ENCODE measurements around the gene TMEM132E. TPM values are rescaled to one million over a fixed set of nuclear protein-coding genes. Genes with fewer than 3 reads are reported as not detected.

TMEM132E gene
- total RNA-seq, 1 donor from 2014 or later = 3.6 TPM

- peaks cover 22% of the 10 kb centered on the region for H3K4me1 Mint-ChIP-seq
- H3K27ac Mint-ChIP-seq (ENCODE audit: unreplicated experiment) = no peak overlapping the region
- peak overlapping the region; percentile 92 for H3K4me3 Mint-ChIP-seq
- no peaks in the 10 kb centered on the region for H3K36me3 Mint-ChIP-seq (ENCODE audit: low read depth)
- TF ChIP-seq, protein P1, sequence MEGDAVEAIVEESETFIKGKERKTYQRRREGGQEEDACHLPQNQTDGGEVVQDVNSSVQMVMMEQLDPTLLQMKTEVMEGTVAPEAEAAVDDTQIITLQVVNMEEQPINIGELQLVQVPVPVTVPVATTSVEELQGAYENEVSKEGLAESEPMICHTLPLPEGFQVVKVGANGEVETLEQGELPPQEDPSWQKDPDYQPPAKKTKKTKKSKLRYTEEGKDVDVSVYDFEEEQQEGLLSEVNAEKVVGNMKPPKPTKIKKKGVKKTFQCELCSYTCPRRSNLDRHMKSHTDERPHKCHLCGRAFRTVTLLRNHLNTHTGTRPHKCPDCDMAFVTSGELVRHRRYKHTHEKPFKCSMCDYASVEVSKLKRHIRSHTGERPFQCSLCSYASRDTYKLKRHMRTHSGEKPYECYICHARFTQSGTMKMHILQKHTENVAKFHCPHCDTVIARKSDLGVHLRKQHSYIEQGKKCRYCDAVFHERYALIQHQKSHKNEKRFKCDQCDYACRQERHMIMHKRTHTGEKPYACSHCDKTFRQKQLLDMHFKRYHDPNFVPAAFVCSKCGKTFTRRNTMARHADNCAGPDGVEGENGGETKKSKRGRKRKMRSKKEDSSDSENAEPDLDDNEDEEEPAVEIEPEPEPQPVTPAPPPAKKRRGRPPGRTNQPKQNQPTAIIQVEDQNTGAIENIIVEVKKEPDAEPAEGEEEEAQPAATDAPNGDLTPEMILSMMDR (conservative IDR thresholded peaks at IDR 0.05) = no peak
- no peak for DNase-seq (ENCODE audit: low read depth, low spot score)
- peaks cover 94% of the 10 kb centered on the region for H3K27me3 Mint-ChIP-seq (ENCODE audit: low read depth)
- no peaks in the 10 kb centered on the region for H3K9me3 Mint-ChIP-seq
Measured at GRCh38 chr17:34578016-34578415, 1.4 kb upstream of the TMEM132E start.

- peaks cover 94% of the 10 kb centered on the region for H3K27me3 Mint-ChIP-seq (ENCODE audit: low read depth)
- peaks cover 22% of the 10 kb centered on the region for H3K4me1 Mint-ChIP-seq
- peak overlapping the region; percentile 92 for H3K4me3 Mint-ChIP-seq
- TF ChIP-seq, protein P1 (conservative IDR thresholded peaks at IDR 0.05) = no peak
- H3K9me3 Mint-ChIP-seq = no peaks in the 10 kb centered on the region
- H3K27ac Mint-ChIP-seq (ENCODE audit: unreplicated experiment) = no peak overlapping the region
- no peak for DNase-seq (ENCODE audit: low read depth, low spot score)
- H3K36me3 Mint-ChIP-seq (ENCODE audit: low read depth) = no peaks in the 10 kb centered on the region
Measured at GRCh38 chr17:34578656-34579016, 746 bp upstream of the TMEM132E start.

DNA sequence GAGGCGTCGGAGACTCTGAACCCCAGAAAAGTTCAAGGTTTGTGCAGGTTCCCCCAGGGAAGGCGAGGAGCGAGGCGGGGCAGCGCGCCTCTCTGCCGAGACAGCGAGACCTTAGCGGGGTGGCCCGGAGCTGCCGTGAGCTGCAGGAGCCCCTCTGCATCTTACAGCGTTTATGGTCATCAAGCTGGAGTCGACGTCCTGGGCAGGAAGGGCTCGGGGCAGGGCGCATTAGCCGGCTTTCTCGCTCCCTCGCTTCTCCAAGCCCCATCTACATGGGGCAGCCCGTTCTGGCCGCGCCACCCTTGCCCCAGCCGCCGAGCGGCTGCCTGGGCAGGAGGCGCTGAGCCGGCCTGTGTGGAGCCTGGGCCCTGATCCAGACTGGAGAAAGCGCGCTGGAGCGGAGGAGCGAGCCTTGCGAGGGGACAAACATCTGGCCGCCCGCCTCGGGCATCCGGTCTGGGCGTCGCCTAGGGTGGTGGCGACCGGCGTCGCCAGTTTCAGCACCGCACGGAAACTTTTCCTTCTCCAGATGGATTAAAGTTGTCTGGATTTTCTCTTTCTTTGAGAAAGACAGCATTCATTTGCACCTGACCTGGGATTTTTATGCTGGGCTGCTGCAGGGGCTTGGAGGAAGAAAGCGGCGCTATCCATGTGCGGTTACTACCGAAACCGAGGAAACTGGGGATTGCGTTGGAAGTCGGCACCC lies 750 bp downstream of the TMEM132E start:
- H3K27ac Mint-ChIP-seq (ENCODE audit: unreplicated experiment) = no peak overlapping the region
- H3K4me1 Mint-ChIP-seq = peaks cover 22% of the 10 kb centered on the region
- no peaks in the 10 kb centered on the region for H3K36me3 Mint-ChIP-seq (ENCODE audit: low read depth)
- TF ChIP-seq, protein P1 (conservative IDR thresholded peaks at IDR 0.05) = no peak
- H3K9me3 Mint-ChIP-seq = no peaks in the 10 kb centered on the region
- H3K4me3 Mint-ChIP-seq = peak overlapping the region; percentile 81
- peaks cover 95% of the 10 kb centered on the region for H3K27me3 Mint-ChIP-seq (ENCODE audit: low read depth)
- no peak for DNase-seq (ENCODE audit: low read depth, low spot score)

DNA sequence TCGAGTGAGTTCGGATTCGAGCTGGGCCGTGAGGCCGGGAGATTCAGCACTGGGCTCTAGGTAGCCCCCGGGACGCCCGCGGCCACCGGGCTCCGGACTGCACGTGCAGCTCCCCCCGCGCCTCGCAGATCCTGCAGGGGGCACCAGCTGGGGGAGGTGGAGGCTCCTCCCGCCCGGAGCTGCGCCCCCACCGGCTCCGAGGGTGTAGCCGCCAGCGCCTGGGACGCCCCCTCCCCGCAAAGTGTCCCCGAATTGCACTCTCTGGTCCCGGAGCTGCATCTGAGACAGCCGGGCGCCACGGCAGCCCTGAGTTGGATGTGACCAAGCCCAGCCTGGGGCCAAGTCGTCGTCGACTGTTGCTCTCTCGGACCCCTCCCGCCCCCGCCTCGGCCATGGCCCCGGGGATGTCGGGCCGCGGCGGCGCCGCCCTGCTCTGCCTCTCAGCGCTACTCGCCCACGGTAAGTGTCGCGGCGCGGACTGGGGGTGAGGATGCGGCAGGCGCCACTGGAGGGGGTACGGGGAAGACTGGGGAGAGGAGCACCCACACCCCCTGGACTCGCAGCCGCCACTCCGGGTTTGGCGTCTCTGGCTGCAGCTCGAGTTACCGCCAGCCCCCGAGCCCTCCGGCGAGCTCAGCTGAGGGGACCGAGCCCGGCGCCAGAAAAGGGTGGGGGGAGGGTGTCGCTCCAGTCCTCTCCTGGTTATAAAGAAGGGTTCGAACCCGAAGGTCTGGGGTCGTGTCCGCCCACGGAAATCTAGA lies 1.5 kb downstream of the TMEM132E start:
- Mint-ChIP-seq H3K27ac (ENCODE audit: unreplicated experiment) (no peak overlapping the region), H3K9me3 (no peaks in the 10 kb centered on the region)

GRCh38 chr17:34581446-34582184 lies 2.2 kb downstream of the TMEM132E start:
- H3K27me3 Mint-ChIP-seq (ENCODE audit: low read depth) = peaks cover 97% of the 10 kb centered on the region
- TF ChIP-seq, protein P1 (conservative IDR thresholded peaks at IDR 0.05) = no peak
- no peak overlapping the region for H3K27ac Mint-ChIP-seq (ENCODE audit: unreplicated experiment)
- H3K9me3 Mint-ChIP-seq = no peaks in the 10 kb centered on the region
- no peak for DNase-seq (ENCODE audit: low read depth, low spot score)
- peak overlapping the region; percentile 76 for H3K4me3 Mint-ChIP-seq
- peaks cover 22% of the 10 kb centered on the region for H3K4me1 Mint-ChIP-seq
- no peaks in the 10 kb centered on the region for H3K36me3 Mint-ChIP-seq (ENCODE audit: low read depth)

More for the DNA sequence above, 1.5 kb downstream of the TMEM132E start:
- Mint-ChIP-seq H3K4me3 (peak overlapping the region; percentile 81), H3K27me3 (ENCODE audit: low read depth) (peaks cover 97% of the 10 kb centered on the region), H3K36me3 (ENCODE audit: low read depth) (no peaks in the 10 kb centered on the region), H3K4me1 (peaks cover 22% of the 10 kb centered on the region)
- no peak for DNase-seq (ENCODE audit: low read depth, low spot score)
- TF ChIP-seq, protein P1 (conservative IDR thresholded peaks at IDR 0.05) = no peak

Measured in neural crest cell (in vitro differentiated cells).